ENCODE data around the gene DCXR. TPM values are rescaled to one million over a fixed set of nuclear protein-coding genes. Genes with fewer than 3 reads are reported as not detected.

The DCXR gene
- total and polyA plus RNA-seq, 2 of the 13 experiments (the other 11 are each of a cell fraction or from before 2014, with no cell fraction given): 287 to 311 TPM

GRCh38 chr17:81993729-81994592 lies 43.5 kb downstream of the DCXR start (continued):
- TF ChIP-seq NFYC (CRISPR knock-in tag; IDR thresholded peaks at IDR 0.05) (no peak), ZKSCAN8 (CRISPR knock-in tag; IDR thresholded peaks at IDR 0.05; ENCODE audit: borderline replicate concordance) (0 out of 2 replicates have a peak, but pooled peaks have one; percentile 8), KAT8 (CRISPR knock-in tag; IDR thresholded peaks at IDR 0.05) (peak; percentile 39; the same call in 1 of the 2 replicates), ZSCAN20 (CRISPR knock-in tag; IDR thresholded peaks at IDR 0.05; ENCODE audit: borderline replicate concordance) (peak; percentile 32; the same call in 1 of the 2 replicates), ZNF616 (CRISPR knock-in tag; IDR thresholded peaks at IDR 0.05; ENCODE audit: low read depth) (peak; percentile 68), HOXA9 (CRISPR knock-in tag; IDR thresholded peaks at IDR 0.05; ENCODE audit: borderline replicate concordance) (0 out of 2 replicates have a peak, but pooled peaks have one; percentile 70), PHF20 (CRISPR knock-in tag; IDR thresholded peaks at IDR 0.05) (peak; percentile 52; the same call in 1 of the 2 replicates), MED8 (CRISPR knock-in tag; IDR thresholded peaks at IDR 0.05; ENCODE audit: insufficient replicate concordance) (peak; percentile 93), ZNF749 (CRISPR knock-in tag; IDR thresholded peaks at IDR 0.05; ENCODE audit: borderline replicate concordance) (peak; percentile 64), ZNF510 (CRISPR knock-in tag; IDR thresholded peaks at IDR 0.05; ENCODE audit: low read depth) (peak; percentile 22; the same call in 1 of the 2 replicates), KMT2A (CRISPR knock-in tag; IDR thresholded peaks at IDR 0.05) (peak; percentile 22; the same call in 1 of the 2 replicates), GFI1 (CRISPR knock-in tag; IDR thresholded peaks at IDR 0.05; ENCODE audit: borderline replicate concordance) (peak; percentile 63), ZNF546 (CRISPR knock-in tag; conservative IDR thresholded peaks at IDR 0.05) (peak; percentile 27; the same call in 1 of the 2 replicates), ZNF446 (CRISPR knock-in tag; IDR thresholded peaks at IDR 0.05) (peak; percentile 51; the same call in 1 of the 2 replicates), BORCS8-MEF2B (CRISPR knock-in tag; IDR thresholded peaks at IDR 0.05) (peak; percentile 77), ZNF766 (CRISPR knock-in tag; IDR thresholded peaks at IDR 0.05; ENCODE audit: borderline replicate concordance) (0 out of 2 replicates have a peak, but pooled peaks have one; percentile 14), RXRB (CRISPR knock-in tag; IDR thresholded peaks at IDR 0.05; ENCODE audit: borderline replicate concordance) (0 out of 2 replicates have a peak, but pooled peaks have one; percentile 6), REL (CRISPR knock-in tag; conservative IDR thresholded peaks at IDR 0.05) (no peak)
- TF ChIP-seq, protein P1, sequence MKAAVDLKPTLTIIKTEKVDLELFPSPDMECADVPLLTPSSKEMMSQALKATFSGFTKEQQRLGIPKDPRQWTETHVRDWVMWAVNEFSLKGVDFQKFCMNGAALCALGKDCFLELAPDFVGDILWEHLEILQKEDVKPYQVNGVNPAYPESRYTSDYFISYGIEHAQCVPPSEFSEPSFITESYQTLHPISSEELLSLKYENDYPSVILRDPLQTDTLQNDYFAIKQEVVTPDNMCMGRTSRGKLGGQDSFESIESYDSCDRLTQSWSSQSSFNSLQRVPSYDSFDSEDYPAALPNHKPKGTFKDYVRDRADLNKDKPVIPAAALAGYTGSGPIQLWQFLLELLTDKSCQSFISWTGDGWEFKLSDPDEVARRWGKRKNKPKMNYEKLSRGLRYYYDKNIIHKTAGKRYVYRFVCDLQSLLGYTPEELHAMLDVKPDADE (CRISPR knock-in tag; IDR thresholded peaks at IDR 0.05): 0 out of 2 replicates have a peak, but pooled peaks have one; percentile 54
- TF ChIP-seq, protein P2, sequence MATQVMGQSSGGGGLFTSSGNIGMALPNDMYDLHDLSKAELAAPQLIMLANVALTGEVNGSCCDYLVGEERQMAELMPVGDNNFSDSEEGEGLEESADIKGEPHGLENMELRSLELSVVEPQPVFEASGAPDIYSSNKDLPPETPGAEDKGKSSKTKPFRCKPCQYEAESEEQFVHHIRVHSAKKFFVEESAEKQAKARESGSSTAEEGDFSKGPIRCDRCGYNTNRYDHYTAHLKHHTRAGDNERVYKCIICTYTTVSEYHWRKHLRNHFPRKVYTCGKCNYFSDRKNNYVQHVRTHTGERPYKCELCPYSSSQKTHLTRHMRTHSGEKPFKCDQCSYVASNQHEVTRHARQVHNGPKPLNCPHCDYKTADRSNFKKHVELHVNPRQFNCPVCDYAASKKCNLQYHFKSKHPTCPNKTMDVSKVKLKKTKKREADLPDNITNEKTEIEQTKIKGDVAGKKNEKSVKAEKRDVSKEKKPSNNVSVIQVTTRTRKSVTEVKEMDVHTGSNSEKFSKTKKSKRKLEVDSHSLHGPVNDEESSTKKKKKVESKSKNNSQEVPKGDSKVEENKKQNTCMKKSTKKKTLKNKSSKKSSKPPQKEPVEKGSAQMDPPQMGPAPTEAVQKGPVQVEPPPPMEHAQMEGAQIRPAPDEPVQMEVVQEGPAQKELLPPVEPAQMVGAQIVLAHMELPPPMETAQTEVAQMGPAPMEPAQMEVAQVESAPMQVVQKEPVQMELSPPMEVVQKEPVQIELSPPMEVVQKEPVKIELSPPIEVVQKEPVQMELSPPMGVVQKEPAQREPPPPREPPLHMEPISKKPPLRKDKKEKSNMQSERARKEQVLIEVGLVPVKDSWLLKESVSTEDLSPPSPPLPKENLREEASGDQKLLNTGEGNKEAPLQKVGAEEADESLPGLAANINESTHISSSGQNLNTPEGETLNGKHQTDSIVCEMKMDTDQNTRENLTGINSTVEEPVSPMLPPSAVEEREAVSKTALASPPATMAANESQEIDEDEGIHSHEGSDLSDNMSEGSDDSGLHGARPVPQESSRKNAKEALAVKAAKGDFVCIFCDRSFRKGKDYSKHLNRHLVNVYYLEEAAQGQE (IDR thresholded peaks at IDR 0.05; ENCODE audit: borderline replicate concordance in 1 of 2, low read depth in 1 of 2, low read length in 2 of 2): no peak
- TF ChIP-seq, protein P3, sequence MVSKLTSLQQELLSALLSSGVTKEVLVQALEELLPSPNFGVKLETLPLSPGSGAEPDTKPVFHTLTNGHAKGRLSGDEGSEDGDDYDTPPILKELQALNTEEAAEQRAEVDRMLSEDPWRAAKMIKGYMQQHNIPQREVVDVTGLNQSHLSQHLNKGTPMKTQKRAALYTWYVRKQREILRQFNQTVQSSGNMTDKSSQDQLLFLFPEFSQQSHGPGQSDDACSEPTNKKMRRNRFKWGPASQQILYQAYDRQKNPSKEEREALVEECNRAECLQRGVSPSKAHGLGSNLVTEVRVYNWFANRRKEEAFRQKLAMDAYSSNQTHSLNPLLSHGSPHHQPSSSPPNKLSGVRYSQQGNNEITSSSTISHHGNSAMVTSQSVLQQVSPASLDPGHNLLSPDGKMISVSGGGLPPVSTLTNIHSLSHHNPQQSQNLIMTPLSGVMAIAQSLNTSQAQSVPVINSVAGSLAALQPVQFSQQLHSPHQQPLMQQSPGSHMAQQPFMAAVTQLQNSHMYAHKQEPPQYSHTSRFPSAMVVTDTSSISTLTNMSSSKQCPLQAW (CRISPR knock-in tag; IDR thresholded peaks at IDR 0.05): peak; percentile 56; the same call in 1 of the 2 replicates
